NCI-H2107 (cell line): ENCODE measurements around the gene C14orf93.

Source experiments
- DNase-seq: peaks from one replicate; lab custom pipeline; 2025; lab: John Stamatoyannopoulos, UW

C14orf93 gene

GRCh38 chr14:23045419-23046357, 35.7 kb upstream of the C14orf93 start:
- DNase-seq, result no peak

- no peak for DNase-seq
Measured at GRCh38 chr14:23044840-23045239, 34.9 kb upstream of the C14orf93 start.

GRCh38 chr14:23043754-23044153, 33.8 kb upstream of the C14orf93 start:
- DNase-seq, result no peak

- DNase-seq, result no peak
Measured at GRCh38 chr14:23043145-23043544, 33.2 kb upstream of the C14orf93 start.

- no peak for DNase-seq
Measured at GRCh38 chr14:23042162-23042965, 32.4 kb upstream of the C14orf93 start, which contains the start of gene PSMB11. TSS of gene PSMB11 (plus strand) at chr14:23042212. CDS start at chr14:23042226, 14 bp downstream.

GRCh38 chr14:23041729-23042128, 31.8 kb upstream of the C14orf93 start:
- no peak for DNase-seq

- no peak for DNase-seq
Measured at GRCh38 chr14:23040100-23040499, 30.2 kb upstream of the C14orf93 start.

GRCh38 chr14:23035303-23036144, 25.6 kb upstream of the C14orf93 start:
- DNase-seq, result no peak

GRCh38 chr14:23034498-23035302, 24.8 kb upstream of the C14orf93 start, which contains the start of gene PSMB5:
TSS of gene PSMB5 (minus strand) at chr14:23034900. CDS start at chr14:23034881, 19 bp downstream.
- no peak for DNase-seq

- DNase-seq, result no peak
Measured at GRCh38 chr14:23033801-23034497, 24.0 kb upstream of the C14orf93 start.

- no peak for DNase-seq
Measured at GRCh38 chr14:23033251-23033727, 23.3 kb upstream of the C14orf93 start.

- DNase-seq, result no peak
Measured at GRCh38 chr14:23030936-23031335, 21.0 kb upstream of the C14orf93 start.

GRCh38 chr14:23028799-23029198, 18.9 kb upstream of the C14orf93 start:
- no peak for DNase-seq

- DNase-seq, result no peak
Measured at GRCh38 chr14:23025151-23025814, 15.3 kb upstream of the C14orf93 start.

- no peak for DNase-seq
Measured at GRCh38 chr14:23024612-23025075, 14.7 kb upstream of the C14orf93 start.

GRCh38 chr14:23023795-23024152, 13.8 kb upstream of the C14orf93 start:
- DNase-seq, result no peak

- DNase-seq, result no peak
Measured at GRCh38 chr14:23023022-23023794, 13.3 kb upstream of the C14orf93 start.

- no peak for DNase-seq
Measured at GRCh38 chr14:23021889-23022442, 12.0 kb upstream of the C14orf93 start.
